K562 (cell line): ENCODE results near the gene TMEM79. TPM values are rescaled to one million over a fixed set of nuclear protein-coding genes. Genes with fewer than 3 reads are reported as not detected.

Experiments used
- DPF2 ChIP-seq: fragments of 450-650 bp; IDR thresholded peaks from 2 replicates; pipeline ENCODE4 v1.6.1; 2016
- ESRRA ChIP-seq: fragments of 450-650 bp; IDR thresholded peaks from 2 replicates; pipeline ENCODE4 v1.6.1; 2014; ENCODE audit warnings: low read depth, mild to moderate bottlenecking, moderate library complexity, borderline replicate concordance
- FOXA3 ChIP-seq, 2 experiments: fragments of 450-650 bp in 1 of 2; sonication (generic) in 1 of 2; formaldehyde crosslinking; IDR thresholded peaks in 1 of 2; conservative IDR thresholded peaks in 1 of 2; 2 replicates each; pipeline versions ENCODE4 v1.4.0 to v1.8.0; 2020 to 2022; ENCODE audit warnings: mild to moderate bottlenecking in 2 of 2, missing genetic modification reagents in 1 of 2
- HLTF ChIP-seq: fragments of 450-650 bp; IDR thresholded peaks from 2 replicates; pipeline ENCODE4 v1.6.1; 2016
- PTBP1 ChIP-seq: fragments of 200-400 bp; formaldehyde crosslinking; IDR thresholded peaks from 2 replicates; pipeline ENCODE4 v1.6.1; 2017; ENCODE audit warnings: low read depth, low read length
- RB1 ChIP-seq: fragments of 450-650 bp; IDR thresholded peaks from 2 replicates; pipeline ENCODE4 v1.6.1; 2017; ENCODE audit warnings: low read depth, mild to moderate bottlenecking
- SMAD4 ChIP-seq: fragments of 250-450 bp; sonication (Bioruptor Pico); conservative IDR thresholded peaks from 2 replicates; pipeline ENCODE4 v1.8.0; 2021; ENCODE audit warnings: inconsistent platforms, mild to moderate bottlenecking, moderate library complexity
- SMARCA5 ChIP-seq: fragments of 450-650 bp; IDR thresholded peaks from 2 replicates; pipeline ENCODE4 v1.6.1; 2016
- TEAD1 ChIP-seq, 2 experiments: fragments of 450-650 bp in 1 of 2; sonication (generic) in 1 of 2; formaldehyde crosslinking; IDR thresholded peaks; 2 replicates each; pipeline versions ENCODE4 v1.4.0 to v1.8.0; 2020 to 2022; ENCODE audit warnings: mild to moderate bottlenecking in 2 of 2, missing genetic modification reagents in 1 of 2
- TEAD4 ChIP-seq, 2 experiments: sonication (generic) in 1 of 2; formaldehyde crosslinking in 1 of 2; IDR thresholded peaks; 2 replicates each; pipeline versions ENCODE4 v1.6.1 to v1.8.0; 2012 to 2022; ENCODE audit warnings: borderline replicate concordance in 1 of 2, inconsistent platforms in 1 of 2, low read length in 1 of 2, mild to moderate bottlenecking in 1 of 2, missing genetic modification reagents in 1 of 2
- TFAM ChIP-seq: fragments of 250-450 bp; sonication (Bioruptor Pico); conservative IDR thresholded peaks from 2 replicates; pipeline ENCODE4 v1.5.0; 2021; ENCODE audit warnings: mild to moderate bottlenecking, moderate library complexity
- U2AF2 ChIP-seq: fragments of 200-400 bp; formaldehyde crosslinking; optimal IDR thresholded peaks from 2 replicates; pipeline ENCODE3; 2017; ENCODE audit warnings: low read depth, mild to moderate bottlenecking, low read length
- polyA plus RNA-seq, 8 experiments: library from polyadenylated mRNA; depleted of rRNA in 4 of 8; stranded (reverse) in 5 of 8; unstranded in 3 of 8; fragments of >200 nt; fragmentation: Nextera tagmentation in 2 of 8; fragmentation: Illumina TruSeq in 1 of 8; extraction: Ambion mirVana in 2 of 8; extraction: Trizol in 1 of 8; gene quantifications; 2 replicates each; pipeline versions ENCODE4 v1.2.1 to v1.2.3, GENCODE V29; 2011 to 2014; ENCODE audit warnings: inconsistent platforms in 1 of 8, missing spikeins in 1 of 8
- total RNA-seq, 7 experiments: library from RNA; depleted of rRNA in 6 of 7; stranded (reverse); fragments of >200 nt in 6 of 7; fragmentation: Illumina TruSeq in 2 of 7; extraction: Trizol in 2 of 7; gene quantifications; 2 replicates each; pipeline versions ENCODE4 v1.2.1 to v1.2.3, GENCODE V29; 2011 to 2021; ENCODE audit warnings: low replicate concordance in 1 of 7
- TF ChIP-seq, protein P1 (sequence below): fragments of 250-450 bp; sonication (Bioruptor Pico); IDR thresholded peaks from 2 replicates; pipeline ENCODE4 v1.5.0; 2021; ENCODE audit warnings: mild to moderate bottlenecking, moderate library complexity
- TF ChIP-seq, protein P2 (sequence below): fragments of 450-650 bp; IDR thresholded peaks from 2 replicates; pipeline ENCODE4 v1.6.1; 2017; ENCODE audit warnings: antibody characterized with exemption

Gene TMEM79
- total and polyA plus RNA-seq, 9 of the 15 experiments (the other 6 are each of a cell fraction or from before 2014, with no cell fraction given), result 0.69 to 6.8 (median 4.0) TPM

DNA sequence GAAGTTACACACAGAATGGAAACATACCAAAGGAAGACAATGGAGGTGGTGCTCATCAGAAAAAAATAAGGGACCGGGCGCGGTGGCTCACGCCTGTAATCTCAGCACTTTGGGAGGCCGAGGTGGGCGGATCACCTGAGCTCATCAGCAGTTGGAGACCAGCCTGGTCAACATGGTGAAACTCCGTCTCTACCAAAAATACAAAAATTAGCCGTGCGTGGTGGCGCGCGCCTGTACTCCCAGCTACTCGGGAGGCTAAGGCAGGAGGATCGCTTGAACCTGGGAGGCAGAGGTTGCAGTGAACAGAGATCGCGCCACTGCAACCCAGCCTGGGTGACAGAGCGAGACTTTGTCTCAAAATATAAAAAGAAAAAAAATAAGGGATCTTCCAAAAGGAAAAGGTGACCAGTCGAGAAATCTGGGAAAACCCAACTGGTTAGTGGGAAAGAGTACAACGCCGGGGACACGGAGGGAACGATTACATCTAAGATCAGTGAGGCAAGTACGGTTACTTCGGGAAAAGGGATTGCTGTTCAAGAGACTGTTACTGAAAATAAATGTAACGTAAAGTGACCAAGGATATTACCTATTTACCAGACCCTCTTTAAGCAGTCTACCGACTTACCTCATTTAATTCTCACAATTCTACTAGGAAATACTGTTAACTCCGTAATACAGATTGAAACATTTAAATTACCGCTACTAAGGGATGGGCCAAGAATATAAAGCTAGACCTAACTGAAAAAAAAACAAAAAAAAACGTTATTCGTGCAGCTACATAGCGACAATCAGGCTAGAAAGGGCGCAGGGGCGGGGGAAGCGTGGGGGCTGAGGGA lies 53.1 kb downstream of the TMEM79 start (continued):
- TF ChIP-seq ESRRA, result no peak
- no peak for TF ChIP-seq U2AF2
- peak; percentile 88 for TF ChIP-seq SMARCA5
- TF ChIP-seq TEAD4 (IDR thresholded peaks at IDR 0.05; ENCODE audit: low read length), result no peak
- TF ChIP-seq TEAD4 (CRISPR knock-in tag; IDR thresholded peaks at IDR 0.05; ENCODE audit: borderline replicate concordance), result no peak
- 0 out of 2 replicates have a peak, but pooled peaks have one; percentile 14 for TF ChIP-seq SMAD4
- TF ChIP-seq RB1, result no peak
- 0 out of 2 replicates have a peak, but pooled peaks have one; percentile 31 for TF ChIP-seq HLTF
- no peak for TF ChIP-seq TFAM (CRISPR knock-in tag)
- TF ChIP-seq, protein P1, sequence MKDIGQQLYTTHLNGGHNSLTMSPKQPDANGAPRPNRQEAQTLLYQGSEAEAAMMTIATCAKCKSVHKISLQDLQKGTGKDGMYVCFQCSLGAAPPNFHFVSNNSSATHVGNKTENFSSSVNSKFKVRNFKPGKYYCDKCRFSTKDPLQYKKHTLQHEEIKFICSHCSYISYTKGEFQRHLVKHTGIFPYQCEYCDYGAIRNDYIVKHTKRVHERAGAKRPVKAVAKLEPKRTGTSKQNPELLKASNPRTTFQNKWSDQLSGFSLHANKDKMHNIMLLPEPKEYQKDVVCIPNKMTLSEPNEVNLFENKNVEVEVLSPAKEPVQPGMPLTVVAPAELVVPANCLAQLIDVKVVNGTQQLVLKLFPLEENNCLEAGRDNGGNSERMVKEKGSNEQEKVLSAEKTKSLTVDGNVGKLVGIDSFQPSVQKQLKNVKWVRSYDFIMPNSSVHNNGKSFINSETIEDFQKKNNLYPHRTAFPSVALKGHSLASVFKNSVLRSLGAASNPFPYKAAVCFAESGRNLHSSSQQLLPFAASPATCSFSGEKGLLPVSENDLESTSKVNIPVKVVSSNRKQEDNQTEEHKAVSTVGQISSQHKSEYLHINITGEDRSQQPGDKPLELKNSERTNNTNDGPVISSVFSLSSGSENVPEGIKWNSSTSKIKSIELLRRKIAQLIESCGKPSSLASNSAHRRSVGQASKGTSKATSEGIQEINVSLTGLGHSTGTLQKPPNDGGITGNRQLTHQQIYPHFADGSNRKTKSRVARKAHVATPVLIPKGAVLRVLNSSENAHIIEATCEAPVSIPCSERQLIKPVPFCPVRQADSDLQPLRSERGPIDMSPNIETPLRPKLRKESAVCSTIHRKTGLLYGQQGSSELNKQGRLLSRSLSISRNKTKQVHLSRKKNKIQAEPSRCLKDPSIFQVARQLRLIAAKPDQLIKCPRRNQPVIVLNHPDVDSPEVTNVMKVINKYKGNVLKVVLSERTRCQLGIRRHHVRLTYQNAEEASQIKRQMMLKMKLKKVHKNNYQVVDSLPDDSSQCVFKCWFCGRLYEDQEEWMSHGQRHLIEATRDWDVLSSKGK (CRISPR knock-in tag), result no peak
- no peak for TF ChIP-seq TEAD1 (CRISPR knock-in tag; IDR thresholded peaks at IDR 0.05)
- 0 out of 2 replicates have a peak, but pooled peaks have one; percentile 34 for TF ChIP-seq DPF2
- TF ChIP-seq FOXA3 (CRISPR knock-in tag; conservative IDR thresholded peaks at IDR 0.05 in 1 of 2, IDR thresholded peaks at IDR 0.05 in 1 of 2), result no peak
- TF ChIP-seq, protein P2, sequence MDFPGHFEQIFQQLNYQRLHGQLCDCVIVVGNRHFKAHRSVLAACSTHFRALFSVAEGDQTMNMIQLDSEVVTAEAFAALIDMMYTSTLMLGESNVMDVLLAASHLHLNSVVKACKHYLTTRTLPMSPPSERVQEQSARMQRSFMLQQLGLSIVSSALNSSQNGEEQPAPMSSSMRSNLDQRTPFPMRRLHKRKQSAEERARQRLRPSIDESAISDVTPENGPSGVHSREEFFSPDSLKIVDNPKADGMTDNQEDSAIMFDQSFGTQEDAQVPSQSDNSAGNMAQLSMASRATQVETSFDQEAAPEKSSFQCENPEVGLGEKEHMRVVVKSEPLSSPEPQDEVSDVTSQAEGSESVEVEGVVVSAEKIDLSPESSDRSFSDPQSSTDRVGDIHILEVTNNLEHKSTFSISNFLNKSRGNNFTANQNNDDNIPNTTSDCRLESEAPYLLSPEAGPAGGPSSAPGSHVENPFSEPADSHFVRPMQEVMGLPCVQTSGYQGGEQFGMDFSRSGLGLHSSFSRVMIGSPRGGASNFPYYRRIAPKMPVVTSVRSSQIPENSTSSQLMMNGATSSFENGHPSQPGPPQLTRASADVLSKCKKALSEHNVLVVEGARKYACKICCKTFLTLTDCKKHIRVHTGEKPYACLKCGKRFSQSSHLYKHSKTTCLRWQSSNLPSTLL, result peak; percentile 40; the same call in 1 of the 2 replicates
- TF ChIP-seq PTBP1, result 0 out of 2 replicates have a peak, but pooled peaks have one; percentile 49
